ENCODE measurements around the gene SH3PXD2A. TPM values are rescaled to one million over a fixed set of nuclear protein-coding genes. Genes with fewer than 3 reads are reported as not detected.

The SH3PXD2A gene
- total RNA-seq, 1 donor from 2014 or later: 17.3 TPM

GRCh38 chr10:103584216-103585010, 271.0 kb downstream of the SH3PXD2A start:
- H3K9ac ChIP-seq (ENCODE audit: low read length): no peak overlapping the region
- no peak overlapping the region for H3K4me3 Mint-ChIP-seq (ENCODE audit: unreplicated experiment)
- H4K20me1 ChIP-seq (ENCODE audit: insufficient read depth, low read length): no peaks in the 10 kb centered on the region
- peak overlapping the region; percentile 42 for H3K4me3 ChIP-seq (ENCODE audit: insufficient read depth, low read depth, low read length)
- H3K27me3 ChIP-seq (ENCODE audit: insufficient read depth, low read length): peaks cover 52% of the 10 kb centered on the region
- H3K4me1 ChIP-seq (ENCODE audit: insufficient read depth, low read length): no peaks in the 10 kb centered on the region
- no peak overlapping the region for H3K27ac Mint-ChIP-seq (ENCODE audit: unreplicated experiment)
- peaks cover 7% of the 10 kb centered on the region for H3K36me3 Mint-ChIP-seq (ENCODE audit: low read depth, unreplicated experiment)
- TF ChIP-seq, protein P1, sequence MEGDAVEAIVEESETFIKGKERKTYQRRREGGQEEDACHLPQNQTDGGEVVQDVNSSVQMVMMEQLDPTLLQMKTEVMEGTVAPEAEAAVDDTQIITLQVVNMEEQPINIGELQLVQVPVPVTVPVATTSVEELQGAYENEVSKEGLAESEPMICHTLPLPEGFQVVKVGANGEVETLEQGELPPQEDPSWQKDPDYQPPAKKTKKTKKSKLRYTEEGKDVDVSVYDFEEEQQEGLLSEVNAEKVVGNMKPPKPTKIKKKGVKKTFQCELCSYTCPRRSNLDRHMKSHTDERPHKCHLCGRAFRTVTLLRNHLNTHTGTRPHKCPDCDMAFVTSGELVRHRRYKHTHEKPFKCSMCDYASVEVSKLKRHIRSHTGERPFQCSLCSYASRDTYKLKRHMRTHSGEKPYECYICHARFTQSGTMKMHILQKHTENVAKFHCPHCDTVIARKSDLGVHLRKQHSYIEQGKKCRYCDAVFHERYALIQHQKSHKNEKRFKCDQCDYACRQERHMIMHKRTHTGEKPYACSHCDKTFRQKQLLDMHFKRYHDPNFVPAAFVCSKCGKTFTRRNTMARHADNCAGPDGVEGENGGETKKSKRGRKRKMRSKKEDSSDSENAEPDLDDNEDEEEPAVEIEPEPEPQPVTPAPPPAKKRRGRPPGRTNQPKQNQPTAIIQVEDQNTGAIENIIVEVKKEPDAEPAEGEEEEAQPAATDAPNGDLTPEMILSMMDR (IDR thresholded peaks at IDR 0.05; ENCODE audit: insufficient read depth, low read depth, low read length): no peak
- TF ChIP-seq EZH2 (IDR thresholded peaks at IDR 0.05; ENCODE audit: insufficient read depth, low read length): peak; percentile 81
- peak overlapping the region; percentile 60 for H2AFZ ChIP-seq (ENCODE audit: low read depth, low read length)
- no peak overlapping the region for H3K27ac ChIP-seq (ENCODE audit: low read depth, low read length)
- H3K9me3 Mint-ChIP-seq (ENCODE audit: unreplicated experiment): peaks cover 14% of the 10 kb centered on the region
- H3K79me2 ChIP-seq (ENCODE audit: insufficient read depth, low read length): no peaks in the 10 kb centered on the region
- no peaks in the 10 kb centered on the region for H3K36me3 ChIP-seq (ENCODE audit: insufficient read depth, low read length)
- DNase-seq (ENCODE audit: low read depth): no peak
- peaks cover 45% of the 10 kb centered on the region for H3K27me3 Mint-ChIP-seq (ENCODE audit: low read depth, unreplicated experiment)
- H3K4me2 ChIP-seq (ENCODE audit: low read length): peak overlapping the region; percentile 59
- peaks cover 8% of the 10 kb centered on the region for H3K9me3 ChIP-seq (ENCODE audit: insufficient read depth, low read depth, low read length)
- no peak for FAIRE-seq
- peaks cover 4% of the 10 kb centered on the region for H3K4me1 Mint-ChIP-seq (ENCODE audit: low read depth, unreplicated experiment)

- Histone ChIP-seq H3K9ac (ENCODE audit: low read length) (no peak overlapping the region), H3K27me3 (ENCODE audit: insufficient read depth, low read length) (peaks cover 58% of the 10 kb centered on the region), H2AFZ (ENCODE audit: low read depth, low read length) (no peak overlapping the region), H3K27ac (ENCODE audit: low read depth, low read length) (no peak overlapping the region), H3K79me2 (ENCODE audit: insufficient read depth, low read length) (no peaks in the 10 kb centered on the region), H3K36me3 (ENCODE audit: insufficient read depth, low read length) (no peaks in the 10 kb centered on the region), H3K9me3 (ENCODE audit: insufficient read depth, low read depth, low read length) (peaks cover 8% of the 10 kb centered on the region), H3K4me3 (ENCODE audit: insufficient read depth, low read depth, low read length) (peak overlapping the region; percentile 42), H3K4me2 (ENCODE audit: low read length) (peak overlapping the region; percentile 59), H4K20me1 (ENCODE audit: insufficient read depth, low read length) (no peaks in the 10 kb centered on the region), H3K4me1 (ENCODE audit: insufficient read depth, low read length) (no peaks in the 10 kb centered on the region)
- no peak overlapping the region for H3K27ac Mint-ChIP-seq (ENCODE audit: unreplicated experiment)
- no peak for DNase-seq (ENCODE audit: low read depth)
- peaks cover 4% of the 10 kb centered on the region for H3K4me1 Mint-ChIP-seq (ENCODE audit: low read depth, unreplicated experiment)
- H3K36me3 Mint-ChIP-seq (ENCODE audit: low read depth, unreplicated experiment): peaks cover 7% of the 10 kb centered on the region
- TF ChIP-seq, protein P1 (IDR thresholded peaks at IDR 0.05; ENCODE audit: insufficient read depth, low read depth, low read length): no peak
- no peak for TF ChIP-seq EZH2 (IDR thresholded peaks at IDR 0.05; ENCODE audit: insufficient read depth, low read length)
- peaks cover 12% of the 10 kb centered on the region for H3K9me3 Mint-ChIP-seq (ENCODE audit: unreplicated experiment)
- peaks cover 45% of the 10 kb centered on the region for H3K27me3 Mint-ChIP-seq (ENCODE audit: low read depth, unreplicated experiment)
- no peak for FAIRE-seq
- no peak overlapping the region for H3K4me3 Mint-ChIP-seq (ENCODE audit: unreplicated experiment)
These were observed 271.5 kb downstream of the SH3PXD2A start for GRCh38 chr10:103583871-103584215.
